Activated CD4-positive, alpha-beta T cell treated with anti-CD3 and anti-CD28 coated beads, Interleukin-2, amount 10 ng/mL, durations not matched to agents 24 days and 14 days (primary cell): ENCODE results near the gene ELAVL3. TPM values are rescaled to one million over a fixed set of nuclear protein-coding genes. Genes with fewer than 3 reads are reported as not detected.
"Not testable (repeated sequence)": the region's sequence is repeated elsewhere in the genome, so short reads cannot be mapped to it uniquely, and the experiment has no call there.

ENCODE experiments used
- DNase-seq: peaks from one replicate; pipeline ENCODE4 v3.0.0; 2022
- H3K27ac Mint-ChIP-seq: one replicate; pipeline ENCODE4 v1.8.0; 2022; ENCODE audit warnings: mild to moderate bottlenecking, mixed read lengths
- H3K27me3 Mint-ChIP-seq: one replicate; pipeline ENCODE4 v1.8.0; 2022; ENCODE audit warnings: mixed read lengths
- H3K36me3 Mint-ChIP-seq: one replicate; pipeline ENCODE4 v1.8.0; 2022; ENCODE audit warnings: low read depth, mild to moderate bottlenecking, mixed read lengths
- H3K4me1 Mint-ChIP-seq: one replicate; pipeline ENCODE4 v1.8.0; 2021; ENCODE audit warnings: mixed read lengths
- H3K4me3 Mint-ChIP-seq: one replicate; pipeline ENCODE4 v1.8.0; 2022; ENCODE audit warnings: mild to moderate bottlenecking, moderate library complexity, mixed read lengths
- H3K9me3 Mint-ChIP-seq: one replicate; pipeline ENCODE4 v1.8.0; 2021; ENCODE audit warnings: mixed read lengths
- intact Hi-C: fragments of 100-400 bp; cut with micrococcal nuclease; formaldehyde crosslinking; loops from one replicate; pipeline ENCODE4 v1.15.1; 2023
- total RNA-seq: library from RNA; stranded (reverse); gene quantifications from 2 replicates; pipeline ENCODE4 v1.2.3, GENCODE V29; 2022

Gene ELAVL3
- total RNA-seq, 1 donor from 2014 or later, result not detected

DNA sequence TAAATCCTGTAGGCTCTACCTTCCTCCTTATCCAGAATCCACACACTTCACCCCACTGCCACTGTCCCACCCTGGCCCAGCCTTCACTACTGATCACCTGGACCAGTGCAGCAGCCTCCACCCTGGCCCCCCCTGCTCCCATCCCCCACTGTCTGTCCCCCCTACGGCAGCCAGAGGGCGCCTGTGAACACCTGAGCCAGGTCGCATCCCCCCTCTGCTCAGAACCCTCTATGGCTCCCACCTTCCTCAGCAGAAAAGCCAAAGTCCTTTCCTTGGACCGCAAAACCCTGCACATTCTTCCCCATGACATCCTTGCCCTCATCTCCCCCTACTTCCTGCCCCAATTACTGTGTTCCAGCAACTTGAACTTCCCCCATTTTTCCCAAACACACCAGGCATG, 20.6 kb downstream of the ELAVL3 start:
- no peaks in the 10 kb centered on the region for H3K36me3 Mint-ChIP-seq
- no peak for DNase-seq
- no peak overlapping the region for H3K4me3 Mint-ChIP-seq
- no peaks in the 10 kb centered on the region for H3K9me3 Mint-ChIP-seq
- no peaks in the 10 kb centered on the region for H3K4me1 Mint-ChIP-seq
- peaks cover 3% of the 10 kb centered on the region for H3K27me3 Mint-ChIP-seq
- intact Hi-C loops, result no loop called here
- no peak overlapping the region for H3K27ac Mint-ChIP-seq

DNA sequence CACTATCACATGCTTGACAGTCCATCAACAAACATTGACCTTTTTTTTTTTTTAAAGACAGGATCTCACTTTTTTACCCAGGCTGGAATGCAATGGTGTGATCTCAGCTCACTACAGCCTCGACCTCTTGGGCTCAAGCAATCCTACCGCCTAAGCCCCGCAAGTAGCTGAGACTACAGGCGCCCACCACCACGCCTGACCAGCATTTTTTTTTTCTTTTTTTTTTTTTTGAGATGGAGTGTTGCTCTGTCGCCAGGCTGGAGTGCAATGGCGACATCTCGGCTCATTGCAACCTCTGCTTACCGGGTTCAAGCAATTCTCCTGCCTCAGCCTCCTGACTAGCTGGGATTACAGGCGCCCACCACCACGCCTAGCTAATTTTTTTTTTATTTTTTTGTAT, 21.9 kb downstream of the ELAVL3 start:
- H3K27ac Mint-ChIP-seq, H3K9me3 Mint-ChIP-seq, H3K27me3 Mint-ChIP-seq, H3K4me3 Mint-ChIP-seq, DNase-seq, intact Hi-C loops, H3K4me1 Mint-ChIP-seq, H3K36me3 Mint-ChIP-seq: not testable (repeated sequence)

DNA sequence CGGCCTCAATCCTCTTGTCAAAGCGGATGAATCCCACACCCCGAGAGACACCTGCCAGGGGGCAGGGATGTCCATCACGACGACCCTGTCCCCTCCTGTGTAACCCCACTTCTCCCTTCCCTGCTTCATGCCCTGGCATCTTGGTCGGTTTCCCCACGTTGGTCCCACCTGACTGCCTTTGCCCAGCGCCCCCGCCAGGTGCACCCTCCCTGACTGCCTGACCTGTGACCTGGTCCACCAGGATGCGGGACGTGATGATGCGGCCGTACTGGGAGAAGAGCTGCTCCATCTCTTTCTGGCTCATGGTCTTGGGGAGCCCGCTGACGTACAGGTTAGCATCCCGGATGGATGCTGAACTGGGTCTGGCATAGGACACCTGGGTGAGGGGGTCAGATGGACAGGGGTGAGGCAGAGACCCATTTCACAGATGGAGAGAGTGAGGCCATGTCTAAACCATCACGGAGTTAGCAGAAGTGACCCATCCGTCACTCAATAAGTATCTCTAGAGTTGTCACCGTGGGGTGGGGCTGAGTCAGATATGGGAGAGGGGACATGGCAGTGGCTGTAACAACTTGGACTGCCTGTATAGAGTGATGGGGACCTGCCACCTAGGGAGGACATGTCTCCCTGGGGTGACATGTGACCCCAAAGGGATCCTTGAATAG, 22.5 kb downstream of the ELAVL3 start:
- intact Hi-C loops, result no loop called here
- no peak overlapping the region for H3K27ac Mint-ChIP-seq
- H3K27me3 Mint-ChIP-seq, result peaks cover 3% of the 10 kb centered on the region
- H3K36me3 Mint-ChIP-seq, result no peaks in the 10 kb centered on the region
- peaks cover under 1% of the 10 kb centered on the region for H3K4me1 Mint-ChIP-seq
- no peaks in the 10 kb centered on the region for H3K9me3 Mint-ChIP-seq
- no peak overlapping the region for H3K4me3 Mint-ChIP-seq
- no peak for DNase-seq

DNA sequence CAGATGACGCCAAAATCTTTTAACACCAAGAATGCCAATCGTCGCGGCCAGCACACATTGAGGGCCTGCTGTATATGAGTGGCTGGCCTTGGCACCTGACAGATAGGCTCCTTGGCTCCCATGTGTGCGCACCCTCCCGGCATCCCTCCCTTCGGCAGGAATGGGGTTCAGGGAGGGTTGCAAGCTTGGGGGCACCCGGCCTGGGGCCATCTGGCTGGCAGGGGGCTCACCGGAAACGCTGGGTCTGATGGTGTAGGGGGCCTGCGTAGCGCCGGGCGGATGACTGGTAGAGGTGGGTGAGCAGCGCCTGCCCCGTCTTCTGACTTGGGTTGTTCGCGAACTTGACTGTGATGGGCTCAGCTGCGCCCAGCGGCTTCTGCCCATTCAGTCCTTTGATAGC, 23.0 kb downstream of the ELAVL3 start:
- intact Hi-C loops, result no loop called here
- Mint-ChIP-seq H3K9me3 (no peaks in the 10 kb centered on the region), H3K36me3 (no peaks in the 10 kb centered on the region), H3K4me3 (no peak overlapping the region), H3K4me1 (peaks cover 2% of the 10 kb centered on the region), H3K27me3 (peaks cover 3% of the 10 kb centered on the region), H3K27ac (no peak overlapping the region)
- no peak for DNase-seq

DNA sequence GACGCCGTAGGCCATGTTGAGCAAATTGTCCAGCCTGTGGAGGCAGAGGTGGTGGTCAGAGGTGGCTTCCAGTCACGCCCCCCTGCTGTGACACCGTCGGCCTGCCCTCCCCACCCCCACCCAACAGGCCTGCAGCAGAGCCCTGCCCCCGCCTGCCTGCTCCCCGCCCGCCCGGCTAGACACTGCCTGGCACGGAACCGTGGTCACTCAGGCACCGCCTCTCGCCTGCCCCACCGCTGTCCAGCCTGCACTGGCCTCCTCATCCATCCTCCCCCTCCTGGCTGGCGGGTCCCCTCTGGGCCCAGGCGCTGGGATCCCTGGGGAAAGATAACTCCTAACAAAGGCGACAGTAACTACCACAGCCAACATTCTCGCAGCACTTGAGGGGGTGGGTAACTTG, 23.7 kb downstream of the ELAVL3 start:
- no peak overlapping the region for H3K27ac Mint-ChIP-seq
- intact Hi-C loops, result no loop called here
- no peak overlapping the region for H3K4me3 Mint-ChIP-seq
- H3K9me3 Mint-ChIP-seq, result no peaks in the 10 kb centered on the region
- peaks cover 2% of the 10 kb centered on the region for H3K4me1 Mint-ChIP-seq
- no peak for DNase-seq
- peaks cover 3% of the 10 kb centered on the region for H3K27me3 Mint-ChIP-seq
- H3K36me3 Mint-ChIP-seq, result no peaks in the 10 kb centered on the region

GRCh38 chr19:11456659-11457058, 24.2 kb downstream of the ELAVL3 start:
- Mint-ChIP-seq H3K27ac (no peak overlapping the region), H3K4me3 (no peak overlapping the region), H3K4me1 (peaks cover 2% of the 10 kb centered on the region), H3K36me3 (no peaks in the 10 kb centered on the region), H3K27me3 (peaks cover 3% of the 10 kb centered on the region), H3K9me3 (no peaks in the 10 kb centered on the region)
- intact Hi-C loops, result no loop called here
- no peak for DNase-seq

GRCh38 chr19:11455233-11455554, 25.7 kb downstream of the ELAVL3 start:
- H3K27me3 Mint-ChIP-seq, intact Hi-C loops, H3K9me3 Mint-ChIP-seq: not testable (repeated sequence)

GRCh38 chr19:11453468-11454341, 27.1 kb downstream of the ELAVL3 start:
- H3K27ac Mint-ChIP-seq, result no peak overlapping the region

More at GRCh38 chr19:11455233-11455554, 25.7 kb downstream of the ELAVL3 start:
- not testable (repeated sequence) for H3K27ac Mint-ChIP-seq, DNase-seq, H3K4me1 Mint-ChIP-seq, H3K4me3 Mint-ChIP-seq, H3K36me3 Mint-ChIP-seq

GRCh38 chr19:11452620-11453310, 28.1 kb downstream of the ELAVL3 start:
- peaks cover 13% of the 10 kb centered on the region for H3K36me3 Mint-ChIP-seq
- no peak overlapping the region for H3K4me3 Mint-ChIP-seq
- peaks cover 2% of the 10 kb centered on the region for H3K4me1 Mint-ChIP-seq
- H3K27me3 Mint-ChIP-seq, result no peaks in the 10 kb centered on the region
- no peak for DNase-seq
- no peak overlapping the region for H3K27ac Mint-ChIP-seq
- H3K9me3 Mint-ChIP-seq, result no peaks in the 10 kb centered on the region
- intact Hi-C loops, result no loop called here

More at GRCh38 chr19:11453468-11454341, 27.1 kb downstream of the ELAVL3 start:
- peak; percentile 70 for DNase-seq
- Mint-ChIP-seq H3K36me3 (peaks cover 11% of the 10 kb centered on the region), H3K4me3 (no peak overlapping the region), H3K9me3 (no peaks in the 10 kb centered on the region), H3K27me3 (no peaks in the 10 kb centered on the region), H3K4me1 (peaks cover 2% of the 10 kb centered on the region)
- intact Hi-C loops, result no loop called here

GRCh38 chr19:11451871-11452619, 28.8 kb downstream of the ELAVL3 start:
- H3K9me3 Mint-ChIP-seq, result no peaks in the 10 kb centered on the region
- DNase-seq, result no peak
- no peak overlapping the region for H3K4me3 Mint-ChIP-seq
- H3K4me1 Mint-ChIP-seq, result peaks cover 2% of the 10 kb centered on the region
- intact Hi-C loops, result no loop called here
- no peak overlapping the region for H3K27ac Mint-ChIP-seq
- H3K27me3 Mint-ChIP-seq, result no peaks in the 10 kb centered on the region
- H3K36me3 Mint-ChIP-seq, result peaks cover 13% of the 10 kb centered on the region

- Mint-ChIP-seq H3K4me3 (no peak overlapping the region), H3K9me3 (no peaks in the 10 kb centered on the region)
Measured at GRCh38 chr19:11451327-11451870, 29.4 kb downstream of the ELAVL3 start.

DNA sequence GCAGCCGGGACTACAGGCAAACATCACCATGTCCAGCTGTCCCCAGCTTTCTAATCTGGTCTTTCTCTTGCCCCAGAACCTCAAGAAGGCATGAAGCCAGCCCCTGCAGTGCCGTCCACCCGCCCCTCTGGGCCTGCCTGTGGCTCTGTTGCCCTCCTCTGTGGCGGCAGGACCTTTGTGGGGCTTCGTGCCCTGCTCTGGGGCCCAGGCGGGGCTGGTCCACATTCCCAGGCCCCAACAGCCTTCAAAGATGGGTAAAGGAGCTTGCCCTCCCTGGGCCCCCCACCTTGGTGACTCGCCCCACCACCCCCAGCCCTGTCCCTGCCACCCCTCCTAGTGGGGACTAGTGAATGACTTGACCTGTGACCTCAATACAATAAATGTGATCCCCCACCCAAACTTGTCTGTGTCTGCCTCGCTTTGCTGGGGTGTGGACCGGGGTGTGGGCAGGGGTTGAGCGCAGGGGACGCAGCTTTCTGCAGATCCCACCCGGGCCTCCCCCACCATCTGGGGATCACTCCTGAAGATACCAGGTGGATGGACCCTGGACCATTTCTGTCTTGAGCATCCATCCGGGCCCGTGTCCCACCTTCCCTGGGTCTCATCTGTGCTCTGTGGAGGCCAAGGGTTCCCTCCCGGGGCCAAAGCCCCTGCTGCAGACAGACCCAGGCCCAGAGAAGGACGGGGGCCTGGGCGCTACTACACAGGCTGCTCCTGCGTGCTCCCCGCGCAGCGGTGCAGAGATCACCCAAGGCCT, 30.1 kb downstream of the ELAVL3 start:
- Mint-ChIP-seq H3K27me3 (no peaks in the 10 kb centered on the region), H3K4me3 (no peak overlapping the region), H3K27ac (no peak overlapping the region), H3K9me3 (no peaks in the 10 kb centered on the region), H3K4me1 (peaks cover 2% of the 10 kb centered on the region), H3K36me3 (peaks cover 15% of the 10 kb centered on the region)
- intact Hi-C loops, result no loop called here
- DNase-seq, result no peak

More at GRCh38 chr19:11451327-11451870, 29.4 kb downstream of the ELAVL3 start:
- DNase-seq, result no peak
- Mint-ChIP-seq H3K36me3 (peaks cover 15% of the 10 kb centered on the region), H3K4me1 (peaks cover 2% of the 10 kb centered on the region), H3K27ac (no peak overlapping the region), H3K27me3 (no peaks in the 10 kb centered on the region)
- intact Hi-C loops, result no loop called here
